HepG2 (cell line): ENCODE data around the gene NPC2. TPM values are rescaled to one million over a fixed set of nuclear protein-coding genes. Genes with fewer than 3 reads are reported as not detected.

Source experiments
- ATAC-seq: fragments of 200-7000 bp; cut with Tn5 transposase; 3 replicates; pipeline ENCODE4 v1.9.1; 2020; ENCODE audit warnings: mild to moderate bottlenecking, moderate library complexity
- BruUV-seq: library from RNA; stranded (reverse); fragments of 400-500 nt; replicated peaks from 2 replicates; lab custom pipeline; 2021; lab: Mats Ljungman, UMichigan
- CTCF ChIA-PET: fragments of 300-600 bp; formaldehyde crosslinking; extraction: SDS; loops from one replicate; lab custom pipeline; 2021; ENCODE audit warnings: low total read pairs, inconsistent platforms, low intra/inter-chr PET ratio; lab: Yijun Ruan, JAX
- POLR2A ChIA-PET: fragments of 350-600 bp; sonication (Branson Sonifier 250); formaldehyde crosslinking; loops from one replicate; lab custom pipeline; 2020; ENCODE audit warnings: antibody characterized with exemption, inconsistent platforms; lab: Yijun Ruan, JAX
- DNase-seq: peaks from one replicate; pipeline ENCODE4 v3.0.0-alpha.2; 2015; ENCODE audit warnings: low spot score
- FAIRE-seq: peaks from 3 replicates; lab custom pipeline; 2011; peaks lifted over from hg19 to GRCh38; lab: Jason Lieb, UNC
- H2AFZ ChIP-seq: one replicate; pipeline ENCODE4 v1.6.1; 2011; ENCODE audit warnings: low read length, inconsistent platforms
- H3K27ac ChIP-seq: fragments of 300-600 bp; 3 replicates; pipeline ENCODE4 v1.8.0; 2011; ENCODE audit warnings: mixed run types, mild to moderate bottlenecking, mixed read lengths, low read length, inconsistent platforms; ENCODE audit not compliant: insufficient read depth; ENCODE audit errors: extremely low read length
- H3K27me3 ChIP-seq, 2 experiments: fragments of 200-600 bp in 1 of 2; 2 replicates in 1 of 2; 3 replicates in 1 of 2; pipeline versions ENCODE4 v1.6.0 to v1.8.0; 2011; ENCODE audit warnings: low read length in 2 of 2, mild to moderate bottlenecking in 2 of 2, moderate library complexity in 2 of 2, inconsistent platforms in 1 of 2; ENCODE audit not compliant: insufficient read depth in 2 of 2, control insufficient read depth in 1 of 2
- H3K36me3 ChIP-seq, 2 experiments: fragments of 200-600 bp in 1 of 2; replicated peaks in 1 of 2; 2 replicates in 1 of 2; 3 replicates in 1 of 2; pipeline versions ENCODE4 v1.5.1 to v1.8.0; 2011; ENCODE audit warnings: low read length in 2 of 2, inconsistent platforms in 1 of 2; ENCODE audit not compliant: insufficient read depth in 2 of 2, control insufficient read depth in 1 of 2
- H3K4me1 ChIP-seq: 2 replicates; pipeline ENCODE4 v1.5.1; 2012; ENCODE audit warnings: low read length, inconsistent platforms; ENCODE audit not compliant: insufficient read depth
- H3K4me2 ChIP-seq: 2 replicates; pipeline ENCODE4 v1.6.0; 2011; ENCODE audit warnings: low read depth, low read length, inconsistent platforms
- H3K4me3 ChIP-seq, 3 experiments: fragments of 200-600 bp in 1 of 3; sonication (generic), shearing (Covaris generic) in 1 of 3; replicated peaks in 1 of 3; 2 replicates each; pipeline ENCODE4 v1.5.1; 2011 to 2016; ENCODE audit warnings: low read length in 3 of 3, inconsistent platforms in 2 of 3, low read depth in 2 of 3, mild to moderate bottlenecking in 2 of 3, control low read depth in 1 of 3, mixed read lengths in 1 of 3; ENCODE audit not compliant: insufficient read depth in 1 of 3
- H3K79me2 ChIP-seq: one replicate; pipeline ENCODE4 v1.6.1; 2011; ENCODE audit warnings: low read length, inconsistent platforms; ENCODE audit not compliant: insufficient read depth
- H3K9ac ChIP-seq: 2 replicates; pipeline ENCODE4 v1.6.0; 2011; ENCODE audit warnings: mild to moderate bottlenecking, low read depth, low read length, inconsistent platforms; ENCODE audit not compliant: insufficient read depth
- H3K9me3 ChIP-seq: 2 replicates; pipeline ENCODE4 v1.5.1; 2012; ENCODE audit warnings: mild to moderate bottlenecking, low read length
- H4K20me1 ChIP-seq: 2 replicates; pipeline ENCODE4 v1.6.0; 2011; ENCODE audit warnings: inconsistent platforms, mild to moderate bottlenecking, low read length, moderate library complexity; ENCODE audit not compliant: insufficient read depth
- DMAP1 ChIP-seq: IDR thresholded peaks from 2 replicates; pipeline ENCODE4 v1.6.1; 2016
- ERF ChIP-seq: IDR thresholded peaks from 2 replicates; pipeline ENCODE4 v1.6.1; 2018; ENCODE audit warnings: missing biosample characterization, missing genetic modification reagents
- FOXA1 ChIP-seq, 2 experiments: fragments of 450-650 bp in 1 of 2; sonication (generic) in 1 of 2; formaldehyde crosslinking in 1 of 2; IDR thresholded peaks; 2 replicates each; pipeline versions ENCODE4 v1.4.0 to v1.6.1; 2016 to 2020; ENCODE audit warnings: missing genetic modification reagents in 1 of 2
- GATAD2A ChIP-seq: IDR thresholded peaks from 2 replicates; pipeline ENCODE4 v1.6.1; 2016
- NFE2L1 ChIP-seq: sonication (generic); formaldehyde crosslinking; IDR thresholded peaks from 2 replicates; pipeline ENCODE4 v1.4.0; 2020; ENCODE audit warnings: missing genetic modification reagents, mild to moderate bottlenecking, borderline replicate concordance
- ZNF678 ChIP-seq: sonication (generic); formaldehyde crosslinking; IDR thresholded peaks from 2 replicates; pipeline ENCODE4 v1.4.0; 2020; ENCODE audit warnings: mild to moderate bottlenecking, missing genetic modification reagents
- ZNF75D ChIP-seq: sonication (generic); formaldehyde crosslinking; IDR thresholded peaks from 2 replicates; pipeline ENCODE4 v1.8.1; 2023; ENCODE audit warnings: missing genetic modification reagents, mild to moderate bottlenecking, borderline replicate concordance
- WGBS: methylation state at CpG from one replicate; pipeline ENCODE4 v1.1.6; 2017; ENCODE audit warnings: low lambda C conversion rate; 5-methylcytosine and 5-hydroxymethylcytosine counted together
- in situ Hi-C: cut with HindIII; loops from 2 replicates; pipeline ENCODE4 v1.10.0; 2017; ENCODE audit warnings: low pct_unique_long_range_greater_than_20kb; ENCODE audit not compliant: extremely low pct_ligation_motif_present
- intact Hi-C: fragments of 100-400 bp; cut with micrococcal nuclease; formaldehyde crosslinking; loops from one replicate; pipeline ENCODE4 v1.10.0; 2022; ENCODE audit not compliant: unreplicated experiment
- polyA plus RNA-seq, 8 experiments: library from polyadenylated mRNA; depleted of rRNA in 3 of 8; stranded (reverse) in 7 of 8; unstranded in 1 of 8; fragments of >200 nt; fragmentation: Illumina TruSeq in 4 of 8; extraction: Trizol in 4 of 8; gene quantifications; 2 replicates each; pipeline versions ENCODE4 v1.2.1 to v1.2.3, GENCODE V29; 2011 to 2016; ENCODE audit warnings: low read depth in 4 of 8, missing spikeins in 1 of 8, mixed read lengths in 1 of 8; ENCODE audit not compliant: insufficient read depth in 1 of 8
- total RNA-seq, 5 experiments: library from RNA; depleted of rRNA; stranded (reverse); fragments of >200 nt; fragmentation: Illumina TruSeq; extraction: Trizol; gene quantifications; 2 replicates each; pipeline ENCODE4 v1.2.3, GENCODE V29; 2016; ENCODE audit warnings: low read depth in 1 of 5
- TF ChIP-seq, protein P1 (sequence below): sonication (generic); formaldehyde crosslinking; IDR thresholded peaks from 2 replicates; pipeline ENCODE4 v1.4.0; 2020; ENCODE audit warnings: missing genetic modification reagents
- TF ChIP-seq, protein P2 (sequence below): sonication (generic); formaldehyde crosslinking; IDR thresholded peaks from 2 replicates; pipeline ENCODE4 v1.4.0; 2020; ENCODE audit warnings: missing genetic modification reagents
- TF ChIP-seq, protein P3 (sequence below): sonication (generic); formaldehyde crosslinking; IDR thresholded peaks from 2 replicates; pipeline ENCODE4 v1.5.0; 2020; ENCODE audit warnings: mild to moderate bottlenecking, missing genetic modification reagents

The NPC2 gene
- total and polyA plus RNA-seq, 2 of the 13 experiments (the other 11 are each of a cell fraction or from before 2014, with no cell fraction given), result 132 to 164 TPM

DNA sequence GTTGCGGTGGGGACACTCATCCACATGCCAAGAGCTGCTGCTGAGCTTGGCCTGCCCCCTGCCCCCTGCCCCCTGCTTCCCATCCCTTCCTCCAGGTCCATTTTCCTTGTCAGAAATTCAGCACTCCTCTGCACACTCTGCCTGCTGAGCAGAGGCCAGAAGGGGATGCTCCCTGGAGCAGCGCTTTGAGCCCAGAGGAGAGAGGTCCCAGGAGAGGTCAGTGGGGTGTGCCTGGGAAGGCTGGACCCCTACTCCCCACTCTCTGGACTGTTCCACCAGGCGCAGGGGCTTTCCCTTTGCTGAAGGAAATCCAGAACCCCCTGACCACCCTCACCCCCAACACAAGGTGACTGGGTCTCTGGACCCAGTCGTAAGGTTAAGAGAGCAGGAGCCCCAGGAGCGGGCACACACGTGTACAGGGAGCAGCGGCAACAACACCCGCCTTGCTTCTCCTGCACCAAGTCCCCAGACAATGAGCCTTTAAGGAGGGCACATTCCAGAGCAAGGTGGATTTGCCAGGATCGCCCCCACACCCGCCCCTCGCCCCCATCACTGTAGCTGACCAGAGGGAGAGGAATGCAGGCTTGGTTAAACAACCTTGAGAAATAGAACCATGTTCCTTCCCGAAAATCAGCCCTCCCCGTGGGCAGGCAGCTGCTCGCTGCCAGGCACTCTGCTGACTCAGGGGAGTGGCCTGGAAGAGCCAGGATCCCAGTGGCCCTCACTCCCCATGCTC, 31.1 kb upstream of the NPC2 start:
- Histone ChIP-seq H3K27me3 (peaks cover 4 to 47% of the 10 kb centered on the region in 2 experiments; a peak in 3 of 5 replicates), H3K4me3 (no peak overlapping the region), H3K36me3 (no peaks in the 10 kb centered on the region), H3K4me1 (no peaks in the 10 kb centered on the region), H4K20me1 (no peaks in the 10 kb centered on the region), H3K9ac (no peak overlapping the region), H3K9me3 (no peaks in the 10 kb centered on the region), H3K27ac (no peak overlapping the region), H3K4me2 (no peak overlapping the region), H3K79me2 (no peaks in the 10 kb centered on the region), H2AFZ (no peak overlapping the region)
- intact Hi-C loops, result no loop called here
- TF ChIP-seq FOXA1 (IDR thresholded peaks at IDR 0.05), result no peak
- no peak for TF ChIP-seq FOXA1 (CRISPR knock-in tag; IDR thresholded peaks at IDR 0.05)
- TF ChIP-seq, protein P1, sequence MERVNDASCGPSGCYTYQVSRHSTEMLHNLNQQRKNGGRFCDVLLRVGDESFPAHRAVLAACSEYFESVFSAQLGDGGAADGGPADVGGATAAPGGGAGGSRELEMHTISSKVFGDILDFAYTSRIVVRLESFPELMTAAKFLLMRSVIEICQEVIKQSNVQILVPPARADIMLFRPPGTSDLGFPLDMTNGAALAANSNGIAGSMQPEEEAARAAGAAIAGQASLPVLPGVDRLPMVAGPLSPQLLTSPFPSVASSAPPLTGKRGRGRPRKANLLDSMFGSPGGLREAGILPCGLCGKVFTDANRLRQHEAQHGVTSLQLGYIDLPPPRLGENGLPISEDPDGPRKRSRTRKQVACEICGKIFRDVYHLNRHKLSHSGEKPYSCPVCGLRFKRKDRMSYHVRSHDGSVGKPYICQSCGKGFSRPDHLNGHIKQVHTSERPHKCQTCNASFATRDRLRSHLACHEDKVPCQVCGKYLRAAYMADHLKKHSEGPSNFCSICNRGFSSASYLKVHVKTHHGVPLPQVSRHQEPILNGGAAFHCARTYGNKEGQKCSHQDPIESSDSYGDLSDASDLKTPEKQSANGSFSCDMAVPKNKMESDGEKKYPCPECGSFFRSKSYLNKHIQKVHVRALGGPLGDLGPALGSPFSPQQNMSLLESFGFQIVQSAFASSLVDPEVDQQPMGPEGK (CRISPR knock-in tag), result no peak
- TF ChIP-seq ZNF678, result no peak
- TF ChIP-seq NFE2L1 (CRISPR knock-in tag), result no peak
- TF ChIP-seq, protein P2, sequence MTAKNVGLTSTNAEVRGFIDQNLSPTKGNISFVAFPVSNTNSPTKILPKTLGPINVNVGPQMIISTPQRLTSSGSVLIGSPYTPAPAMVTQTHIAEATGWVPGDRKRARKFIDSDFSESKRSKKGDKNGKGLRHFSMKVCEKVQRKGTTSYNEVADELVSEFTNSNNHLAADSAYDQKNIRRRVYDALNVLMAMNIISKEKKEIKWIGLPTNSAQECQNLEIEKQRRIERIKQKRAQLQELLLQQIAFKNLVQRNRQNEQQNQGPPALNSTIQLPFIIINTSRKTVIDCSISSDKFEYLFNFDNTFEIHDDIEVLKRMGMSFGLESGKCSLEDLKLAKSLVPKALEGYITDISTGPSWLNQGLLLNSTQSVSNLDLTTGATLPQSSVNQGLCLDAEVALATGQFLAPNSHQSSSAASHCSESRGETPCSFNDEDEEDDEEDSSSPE, result no peak
- TF ChIP-seq ERF (CRISPR knock-in tag), result no peak
- TF ChIP-seq, protein P3, sequence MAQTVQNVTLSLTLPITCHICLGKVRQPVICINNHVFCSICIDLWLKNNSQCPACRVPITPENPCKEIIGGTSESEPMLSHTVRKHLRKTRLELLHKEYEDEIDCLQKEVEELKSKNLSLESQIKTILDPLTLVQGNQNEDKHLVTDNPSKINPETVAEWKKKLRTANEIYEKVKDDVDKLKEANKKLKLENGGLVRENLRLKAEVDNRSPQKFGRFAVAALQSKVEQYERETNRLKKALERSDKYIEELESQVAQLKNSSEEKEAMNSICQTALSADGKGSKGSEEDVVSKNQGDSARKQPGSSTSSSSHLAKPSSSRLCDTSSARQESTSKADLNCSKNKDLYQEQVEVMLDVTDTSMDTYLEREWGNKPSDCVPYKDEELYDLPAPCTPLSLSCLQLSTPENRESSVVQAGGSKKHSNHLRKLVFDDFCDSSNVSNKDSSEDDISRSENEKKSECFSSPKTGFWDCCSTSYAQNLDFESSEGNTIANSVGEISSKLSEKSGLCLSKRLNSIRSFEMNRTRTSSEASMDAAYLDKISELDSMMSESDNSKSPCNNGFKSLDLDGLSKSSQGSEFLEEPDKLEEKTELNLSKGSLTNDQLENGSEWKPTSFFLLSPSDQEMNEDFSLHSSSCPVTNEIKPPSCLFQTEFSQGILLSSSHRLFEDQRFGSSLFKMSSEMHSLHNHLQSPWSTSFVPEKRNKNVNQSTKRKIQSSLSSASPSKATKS (CRISPR knock-in tag), result no peak
- TF ChIP-seq ZNF75D (CRISPR knock-in tag), result no peak
- no peak for TF ChIP-seq GATAD2A
- TF ChIP-seq DMAP1, result no peak
- CTCF ChIA-PET, result no interaction called here
- BruUV-seq, result no TSS peak
- WGBS, result 38% methylated on average over 2 of the region's 14 CpGs
- no peak for DNase-seq
- in situ Hi-C loops, result no loop called here
- ATAC-seq, result no peak
- no peak for FAIRE-seq
- POLR2A ChIA-PET, result no interaction called here
